NCI-H2029 treated with DMSO at 0.1 percent for 48 hours (cell line): ENCODE data around the gene DLX1.

Source experiments
- DNase-seq: peaks from one replicate; lab custom pipeline; 2025; lab: John Stamatoyannopoulos, UW

DLX1 gene

DNA sequence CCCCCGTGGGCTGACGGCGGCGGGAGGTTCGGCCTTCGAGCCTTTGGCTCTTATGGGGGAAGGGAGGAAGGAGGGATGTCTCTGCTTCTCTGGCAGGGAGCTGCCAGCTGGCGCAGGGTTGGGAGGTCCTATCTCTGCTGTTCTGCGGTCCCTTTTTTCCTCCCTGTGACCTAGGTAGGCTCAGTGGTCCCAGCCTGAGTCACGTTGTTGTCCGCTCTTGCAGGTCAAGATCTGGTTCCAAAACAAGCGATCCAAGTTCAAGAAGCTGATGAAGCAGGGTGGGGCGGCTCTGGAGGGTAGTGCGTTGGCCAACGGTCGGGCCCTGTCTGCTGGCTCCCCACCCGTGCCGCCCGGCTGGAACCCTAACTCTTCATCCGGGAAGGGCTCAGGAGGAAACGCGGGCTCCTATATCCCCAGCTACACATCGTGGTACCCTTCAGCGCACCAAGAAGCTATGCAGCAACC is 2.5 kb downstream of the DLX1 start:
- DNase-seq: no peak

GRCh38 chr2:172088245-172089004 is 3.1 kb downstream of the DLX1 start:
- DNase-seq: no peak

DNA sequence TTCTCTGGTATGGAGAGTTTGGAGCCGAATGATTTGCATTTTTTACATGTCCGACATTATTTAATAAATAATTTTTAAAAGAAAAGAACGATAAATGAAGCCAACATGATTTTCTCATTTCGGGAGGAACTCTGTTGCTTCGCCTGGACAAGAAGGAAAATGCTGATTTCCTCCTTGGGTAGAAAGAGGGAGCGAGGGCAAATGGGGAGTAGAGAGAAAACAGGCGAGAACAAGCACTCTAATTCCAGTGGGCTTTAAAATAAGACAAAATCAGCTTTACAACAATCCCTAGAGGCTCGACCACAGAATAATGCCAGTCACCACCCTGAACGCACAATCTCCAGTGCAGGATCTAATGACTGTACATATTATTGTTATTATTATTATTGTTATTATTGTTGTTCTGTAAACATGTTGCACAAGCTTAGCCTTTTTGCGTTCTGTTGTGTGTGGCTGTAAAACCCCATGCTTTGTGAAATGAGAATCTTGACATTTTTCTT is 3.7 kb downstream of the DLX1 start:
- DNase-seq: no peak

DNA sequence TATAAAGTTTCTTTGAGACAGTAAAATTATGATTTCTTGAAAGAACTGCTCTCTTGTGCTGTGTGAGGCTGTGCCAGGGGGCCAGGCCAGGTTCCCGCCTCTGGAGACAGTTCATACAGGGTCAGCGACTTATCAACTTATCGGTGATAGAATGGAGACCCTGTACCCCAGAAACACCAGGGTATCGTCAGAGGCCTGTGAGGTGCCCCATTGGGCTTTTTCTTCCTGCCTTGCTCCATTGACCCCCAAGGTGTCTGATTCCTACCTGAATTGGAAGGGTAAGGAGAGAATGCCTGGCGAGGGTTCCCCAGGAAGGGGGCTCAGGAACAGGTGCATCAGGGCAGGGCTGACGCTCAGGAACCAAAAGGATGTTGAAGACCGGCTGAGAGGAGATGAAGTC is 4.3 kb downstream of the DLX1 start:
- no peak for DNase-seq

DNA sequence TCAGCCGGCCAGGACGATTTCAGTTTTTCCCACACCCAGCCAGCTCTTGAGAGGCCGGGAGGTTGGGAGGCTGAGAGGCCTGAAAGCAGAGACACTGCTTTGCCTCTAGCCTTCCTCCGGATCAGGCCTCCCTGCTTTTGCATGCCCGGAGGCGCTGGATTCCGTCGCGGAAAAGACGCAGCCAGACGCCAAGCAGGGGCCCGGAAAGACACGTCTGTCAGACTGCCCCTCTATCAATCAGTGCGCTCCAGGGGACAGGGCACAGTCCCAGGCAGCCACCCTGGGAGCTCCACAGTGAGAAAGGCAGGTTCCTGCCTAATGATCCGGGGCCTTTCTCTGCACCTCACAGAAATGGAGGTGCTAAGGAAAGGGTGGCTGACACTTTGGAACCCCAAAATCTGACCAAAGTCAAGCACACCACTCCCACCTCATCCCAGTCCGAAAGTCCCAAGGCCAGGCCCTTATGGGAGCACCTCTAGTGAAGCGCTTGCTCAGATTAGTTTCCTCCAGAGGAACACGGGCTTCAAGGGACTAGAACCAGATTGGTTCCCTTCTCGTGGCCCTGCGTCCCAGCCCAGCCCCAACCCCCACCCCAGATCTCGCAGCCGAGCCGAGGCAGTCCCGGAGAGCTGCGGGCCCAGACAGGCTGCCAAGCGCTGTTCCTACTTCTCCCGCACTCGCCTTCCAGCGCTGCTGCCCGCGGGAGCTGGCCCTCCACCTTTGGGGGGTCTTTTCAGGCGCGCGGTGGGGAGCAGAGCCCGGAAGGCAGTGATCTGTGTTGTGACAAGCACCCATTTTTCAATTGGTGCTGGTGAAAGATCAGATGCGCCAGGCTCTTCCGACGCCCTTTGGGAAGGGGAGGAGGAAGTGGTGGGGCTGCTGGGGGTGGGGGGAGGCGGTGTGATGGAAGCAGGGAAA is 5.0 kb downstream of the DLX1 start:
- DNase-seq: no peak

- DNase-seq: no peak
These were observed 5.8 kb downstream of the DLX1 start for GRCh38 chr2:172091000-172091641.

DNA sequence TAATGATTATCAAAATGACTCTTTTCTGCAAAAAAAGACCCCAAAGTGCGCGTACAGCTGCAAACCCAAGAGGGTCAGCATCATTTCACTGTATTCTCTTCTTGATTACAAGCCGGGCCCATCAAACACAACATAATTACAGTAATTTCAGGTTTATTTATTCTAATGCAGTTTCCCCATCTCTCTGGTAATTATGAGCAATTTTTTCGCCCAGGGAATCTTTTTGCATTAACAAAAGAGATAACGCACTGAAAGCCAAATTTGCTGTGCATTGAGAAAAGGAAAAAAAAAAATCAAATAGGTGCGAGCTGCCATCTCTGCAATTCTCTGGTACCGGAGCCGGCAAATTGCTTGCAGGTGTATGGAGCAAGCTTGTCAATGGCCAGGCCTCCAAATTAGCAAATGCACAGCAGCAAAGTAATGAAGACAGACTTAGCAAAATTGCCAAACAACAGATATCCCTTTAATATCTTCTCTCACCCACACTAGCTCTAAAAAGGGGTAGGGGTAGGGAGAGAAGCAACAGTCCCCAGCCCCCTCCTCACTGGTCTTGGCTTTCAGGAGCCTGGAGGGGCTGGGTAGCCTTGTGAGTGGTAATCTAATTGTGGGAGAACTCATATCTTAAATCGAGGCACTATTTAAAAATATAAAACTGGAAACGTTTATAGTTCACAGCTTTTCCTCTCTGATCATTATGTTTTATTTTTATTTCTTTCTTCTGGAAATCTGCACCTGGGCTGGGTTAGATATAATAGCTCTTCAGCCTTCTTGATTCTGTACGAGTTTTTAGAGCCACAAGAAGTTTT is 6.7 kb downstream of the DLX1 start:
- no peak for DNase-seq

DNA sequence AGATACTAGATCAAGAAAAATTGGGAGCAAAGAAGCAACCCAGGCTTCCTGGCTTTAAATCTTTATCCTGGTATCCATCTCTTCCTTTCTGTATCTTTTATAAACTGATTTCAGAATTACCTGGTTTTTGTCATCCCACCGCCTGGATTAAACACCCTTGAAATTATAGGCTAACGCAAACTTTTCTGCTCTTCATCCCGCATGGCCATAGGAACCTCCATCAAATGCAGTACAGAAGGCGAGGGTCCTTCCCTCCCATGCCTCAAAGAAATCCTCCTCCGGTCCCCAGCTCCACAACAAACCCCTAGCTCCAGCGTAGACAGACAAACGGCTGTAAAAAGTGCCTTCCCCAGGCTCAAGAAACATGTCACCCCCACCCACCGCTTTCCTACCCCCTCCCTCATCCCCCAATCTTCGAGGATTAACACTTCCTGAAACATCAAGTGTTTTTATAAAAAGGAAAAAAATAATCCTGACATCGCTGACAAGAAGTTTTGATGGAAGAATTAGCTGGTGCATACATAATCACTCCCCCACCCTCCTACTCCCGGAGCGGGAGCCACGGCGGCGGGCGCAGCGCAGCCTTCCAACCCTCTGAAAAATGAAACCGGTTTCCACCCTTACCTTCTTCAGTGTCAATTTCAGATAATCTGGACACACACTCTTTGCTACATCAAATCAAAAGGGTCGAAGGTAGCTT is 7.6 kb downstream of the DLX1 start:
- no peak for DNase-seq

- no peak for DNase-seq
These were observed 8.3 kb downstream of the DLX1 start for GRCh38 chr2:172093416-172094293.

- DNase-seq: no peak
These were observed 9.2 kb downstream of the DLX1 start for GRCh38 chr2:172094294-172095145.

GRCh38 chr2:172095146-172095904 is 10.0 kb downstream of the DLX1 start:
- no peak for DNase-seq

GRCh38 chr2:172095905-172096625 is 10.8 kb downstream of the DLX1 start:
- DNase-seq: no peak

- no peak for DNase-seq
These were observed 11.6 kb downstream of the DLX1 start for GRCh38 chr2:172096626-172097547.

GRCh38 chr2:172097557-172098131 is 12.3 kb downstream of the DLX1 start:
- no peak for DNase-seq

DNA sequence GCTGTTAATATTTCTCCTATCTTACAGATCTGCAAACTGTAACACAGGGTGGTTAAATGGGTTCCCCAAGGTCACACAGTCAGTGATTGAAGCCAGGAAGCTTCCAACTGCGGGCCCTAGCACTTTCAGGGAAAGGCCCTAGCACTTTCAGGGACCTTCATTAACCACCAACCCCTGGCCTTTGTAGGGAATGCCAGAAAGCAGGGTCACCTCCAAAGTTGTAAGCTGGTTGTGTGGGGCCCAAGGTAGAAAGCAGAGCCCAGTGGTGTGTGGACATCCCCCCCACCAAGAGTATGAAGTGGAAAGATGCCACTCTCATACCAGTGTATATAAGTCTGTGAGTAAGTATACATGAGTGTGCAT is 13.0 kb downstream of the DLX1 start:
- DNase-seq: no peak
